Measurements from ENCODE around the gene POLR2J3.
"Not testable (repeated sequence)": the region's sequence is repeated elsewhere in the genome, so short reads cannot be mapped to it uniquely, and the experiment has no call there.

DNA sequence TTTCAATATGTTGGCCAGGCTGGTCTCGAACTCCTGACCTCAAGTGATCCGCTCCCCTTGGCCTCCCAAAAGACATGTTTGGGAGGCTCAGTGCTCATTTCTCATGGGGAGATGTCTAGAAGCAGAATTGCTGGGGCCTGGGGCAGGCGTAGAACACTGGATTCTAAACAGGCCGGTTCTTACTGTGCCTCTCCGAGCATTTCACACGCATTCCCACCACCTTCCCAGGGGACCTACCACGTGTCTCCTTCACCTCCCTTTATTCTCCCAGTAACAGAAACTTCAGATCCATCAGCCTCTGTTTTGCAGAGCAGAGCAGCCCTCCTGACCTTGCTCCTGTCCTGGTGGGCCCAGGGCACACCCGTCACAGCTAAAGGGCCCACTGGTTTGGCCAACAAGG is 45.2 kb downstream of the POLR2J3 start:
- TF ChIP-seq, protein P1, sequence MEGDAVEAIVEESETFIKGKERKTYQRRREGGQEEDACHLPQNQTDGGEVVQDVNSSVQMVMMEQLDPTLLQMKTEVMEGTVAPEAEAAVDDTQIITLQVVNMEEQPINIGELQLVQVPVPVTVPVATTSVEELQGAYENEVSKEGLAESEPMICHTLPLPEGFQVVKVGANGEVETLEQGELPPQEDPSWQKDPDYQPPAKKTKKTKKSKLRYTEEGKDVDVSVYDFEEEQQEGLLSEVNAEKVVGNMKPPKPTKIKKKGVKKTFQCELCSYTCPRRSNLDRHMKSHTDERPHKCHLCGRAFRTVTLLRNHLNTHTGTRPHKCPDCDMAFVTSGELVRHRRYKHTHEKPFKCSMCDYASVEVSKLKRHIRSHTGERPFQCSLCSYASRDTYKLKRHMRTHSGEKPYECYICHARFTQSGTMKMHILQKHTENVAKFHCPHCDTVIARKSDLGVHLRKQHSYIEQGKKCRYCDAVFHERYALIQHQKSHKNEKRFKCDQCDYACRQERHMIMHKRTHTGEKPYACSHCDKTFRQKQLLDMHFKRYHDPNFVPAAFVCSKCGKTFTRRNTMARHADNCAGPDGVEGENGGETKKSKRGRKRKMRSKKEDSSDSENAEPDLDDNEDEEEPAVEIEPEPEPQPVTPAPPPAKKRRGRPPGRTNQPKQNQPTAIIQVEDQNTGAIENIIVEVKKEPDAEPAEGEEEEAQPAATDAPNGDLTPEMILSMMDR (IDR thresholded peaks at IDR 0.05; ENCODE audit: extremely low read depth in 1 of 2, insufficient read depth in 1 of 2, low read depth in 1 of 2, low read length in 2 of 2) = not testable (repeated sequence)
- TF ChIP-seq POLR2A (IDR thresholded peaks at IDR 0.05; ENCODE audit: low read depth, low read length); POLR2AphosphoS5 (IDR thresholded peaks at IDR 0.05; ENCODE audit: insufficient read depth, low read depth, low read length); EZH2 (IDR thresholded peaks at IDR 0.05; ENCODE audit: borderline replicate concordance, low read depth, low read length, severe bottlenecking); MYC (IDR thresholded peaks at IDR 0.05; ENCODE audit: low read depth, low read length); JUN (IDR thresholded peaks at IDR 0.05; ENCODE audit: borderline replicate concordance, insufficient read depth, insufficient read length, low read depth); FOS (IDR thresholded peaks at IDR 0.05; ENCODE audit: borderline replicate concordance, insufficient read depth, low read length); GATA2 (IDR thresholded peaks at IDR 0.05; ENCODE audit: insufficient read depth, insufficient read length, low read depth, low read length): not testable (repeated sequence)
- TF ChIP-seq, protein P2, sequence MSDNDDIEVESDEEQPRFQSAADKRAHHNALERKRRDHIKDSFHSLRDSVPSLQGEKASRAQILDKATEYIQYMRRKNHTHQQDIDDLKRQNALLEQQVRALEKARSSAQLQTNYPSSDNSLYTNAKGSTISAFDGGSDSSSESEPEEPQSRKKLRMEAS (IDR thresholded peaks at IDR 0.05; ENCODE audit: insufficient read depth, insufficient read length) = not testable (repeated sequence)
